Measurements from ENCODE around the gene PLOD3. TPM values are rescaled to one million over a fixed set of nuclear protein-coding genes. Genes with fewer than 3 reads are reported as not detected.
"Not testable (repeated sequence)": the region's sequence is repeated elsewhere in the genome, so short reads cannot be mapped to it uniquely, and the experiment has no call there.

PLOD3 gene
- total RNA-seq, 2 experiments from 2014 or later, result 19.5 to 22.7 TPM

DNA sequence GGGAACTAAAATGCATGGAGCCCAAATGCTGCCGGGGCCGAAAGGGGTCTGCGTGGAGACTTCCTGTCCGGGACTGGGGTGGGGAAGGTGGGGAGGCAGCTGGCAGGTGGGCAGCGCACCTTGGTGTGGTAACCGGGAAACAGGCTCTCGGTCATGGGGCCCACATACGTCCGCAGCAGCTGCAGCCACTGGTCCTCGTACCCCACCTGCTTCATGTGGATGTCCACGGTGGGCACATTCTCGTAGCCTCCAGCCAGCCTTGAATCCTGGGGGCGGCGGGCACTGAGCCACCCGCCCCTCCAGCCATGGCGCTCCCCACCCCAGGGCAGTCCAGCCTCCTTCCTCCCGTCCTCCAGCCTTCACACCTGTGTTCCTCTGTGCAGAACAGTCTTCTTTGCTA is 9.9 kb downstream of the PLOD3 start:
- Mint-ChIP-seq H3K4me3 (no peak overlapping the region), H3K36me3 (peaks cover 4% of the 10 kb centered on the region), H3K9me3 (no peaks in the 10 kb centered on the region), H3K27ac (no peak overlapping the region), H3K4me1 (no peaks in the 10 kb centered on the region), H3K27me3 (peaks cover 15% of the 10 kb centered on the region)
- no peak for DNase-seq

DNA sequence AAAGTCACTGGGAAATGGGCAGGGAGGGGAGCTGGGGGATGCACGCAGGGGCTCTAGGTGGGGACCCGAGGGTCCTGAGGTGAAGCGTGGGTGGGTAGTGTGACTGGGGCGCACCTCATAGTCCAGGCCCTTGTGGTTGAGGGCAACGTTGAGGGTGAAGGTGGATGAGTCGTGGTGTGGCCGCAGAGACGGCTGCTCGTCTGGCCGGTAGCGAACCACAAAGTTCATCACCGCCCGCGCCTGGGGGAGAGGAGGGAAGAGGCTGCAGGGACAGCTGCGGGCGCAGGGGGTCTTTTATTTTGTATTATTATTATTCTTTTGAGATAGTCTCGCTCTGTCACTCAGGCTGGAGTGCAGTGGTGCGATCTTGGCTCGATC is 10.7 kb downstream of the PLOD3 start:
- Mint-ChIP-seq H3K36me3 (peaks cover 4% of the 10 kb centered on the region), H3K27ac (no peak overlapping the region)

DNA sequence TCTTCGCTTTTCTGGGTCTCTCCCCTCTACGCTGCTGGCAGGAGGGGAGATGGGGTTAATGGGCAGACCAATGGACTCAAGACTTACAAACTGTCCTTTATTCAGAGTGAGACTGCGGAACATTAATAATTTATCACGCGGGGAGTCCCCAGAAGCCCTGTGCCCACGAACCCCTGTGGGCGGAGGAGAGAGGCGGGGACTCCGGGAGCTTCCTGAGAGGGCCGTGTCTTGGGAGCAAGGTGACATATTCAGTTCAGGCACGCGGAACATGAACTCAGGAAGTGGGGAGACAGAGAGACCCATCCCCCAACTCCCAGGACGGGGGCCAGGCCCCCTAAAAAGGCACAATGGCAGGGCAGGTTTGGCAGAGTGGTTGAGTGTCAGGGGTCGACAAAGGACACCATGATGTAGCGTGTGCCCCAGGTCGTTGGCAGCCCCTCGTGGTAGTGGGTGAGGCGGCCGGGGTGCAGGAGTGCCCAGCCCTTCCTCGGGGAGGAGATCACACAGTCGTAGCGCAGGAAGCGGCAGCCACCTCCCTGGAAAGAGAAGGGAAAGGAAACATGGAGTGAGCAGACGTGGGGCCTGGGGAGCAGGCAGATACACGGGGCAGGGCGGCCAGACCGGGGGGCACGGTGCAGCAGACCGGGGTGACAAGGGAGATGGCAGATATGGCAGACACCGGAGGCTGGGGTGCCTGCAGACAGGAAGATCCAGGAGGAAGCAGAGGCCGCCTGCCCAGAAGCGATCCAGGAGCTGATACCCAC is 11.3 kb downstream of the PLOD3 start:
- Mint-ChIP-seq H3K36me3 (peaks cover 4% of the 10 kb centered on the region), H3K4me1 (peaks cover under 1% of the 10 kb centered on the region), H3K9me3 (no peaks in the 10 kb centered on the region), H3K27ac (no peak overlapping the region), H3K4me3 (no peak overlapping the region), H3K27me3 (peaks cover 27% of the 10 kb centered on the region)
- DNase-seq, result no peak

More for the DNA sequence above, 10.7 kb downstream of the PLOD3 start:
- H3K4me1 Mint-ChIP-seq, result no peaks in the 10 kb centered on the region
- peaks cover 22% of the 10 kb centered on the region for H3K27me3 Mint-ChIP-seq
- H3K9me3 Mint-ChIP-seq, result no peaks in the 10 kb centered on the region
- no peak overlapping the region for H3K4me3 Mint-ChIP-seq
- DNase-seq, result no peak

GRCh38 chr7:101203740-101204738 is 13.3 kb downstream of the PLOD3 start:
- not testable (repeated sequence) for DNase-seq, H3K27ac Mint-ChIP-seq, H3K4me1 Mint-ChIP-seq, H3K9me3 Mint-ChIP-seq, H3K36me3 Mint-ChIP-seq, H3K4me3 Mint-ChIP-seq
- peaks cover 43% of the 10 kb centered on the region for H3K27me3 Mint-ChIP-seq

GRCh38 chr7:101202603-101202918 is 14.8 kb downstream of the PLOD3 start:
- no peak for DNase-seq
- no peaks in the 10 kb centered on the region for H3K9me3 Mint-ChIP-seq
- H3K4me3 Mint-ChIP-seq, result no peak overlapping the region
- H3K4me1 Mint-ChIP-seq, result peaks cover 7% of the 10 kb centered on the region
- peaks cover 43% of the 10 kb centered on the region for H3K27me3 Mint-ChIP-seq
- peaks cover 4% of the 10 kb centered on the region for H3K36me3 Mint-ChIP-seq
- no peak overlapping the region for H3K27ac Mint-ChIP-seq

DNA sequence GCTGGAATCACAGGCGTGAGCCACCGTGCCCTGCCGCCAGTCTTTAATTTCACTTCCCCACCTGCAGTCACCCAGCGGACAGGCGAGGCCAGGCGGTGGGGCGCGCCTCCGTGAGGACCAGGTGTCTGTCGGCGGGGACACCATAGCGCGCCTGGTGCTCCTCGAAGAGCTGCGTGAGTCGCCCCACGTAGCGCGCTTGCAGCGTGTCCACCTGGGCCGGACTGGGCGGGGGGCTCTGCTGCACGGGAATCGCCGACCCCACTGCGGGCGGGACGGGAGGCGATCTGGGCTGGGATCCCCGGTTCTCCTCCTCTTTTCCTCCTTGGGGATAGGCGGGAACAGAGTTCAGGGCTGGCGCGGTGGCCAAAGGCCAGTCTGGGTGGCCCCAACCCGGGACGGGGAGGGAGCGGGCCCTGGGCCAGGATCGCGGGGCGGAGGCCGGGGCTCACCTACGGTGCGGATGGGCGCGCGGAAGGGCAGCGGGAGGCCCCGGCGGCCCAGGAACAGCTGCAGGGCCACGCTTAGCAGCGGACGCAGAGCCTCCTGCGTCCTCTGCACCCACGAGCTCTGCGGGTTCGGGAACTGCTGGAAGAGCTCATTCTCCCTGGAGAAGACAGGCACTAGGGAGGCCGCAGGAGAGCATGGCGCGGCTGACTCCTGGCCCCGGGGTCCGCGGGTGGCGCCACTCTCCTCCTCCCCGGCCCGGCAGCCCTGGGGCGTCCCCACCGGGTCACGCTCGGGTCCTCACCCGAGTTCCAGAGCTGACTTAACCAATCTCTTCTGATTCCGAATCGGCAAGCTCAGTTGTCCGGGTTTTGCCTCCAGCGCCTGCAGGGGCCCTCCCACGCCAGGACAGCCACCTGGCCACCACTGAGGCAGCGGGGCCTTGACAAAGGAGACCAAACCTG is 15.4 kb downstream of the PLOD3 start:
- Mint-ChIP-seq H3K27ac (no peak overlapping the region), H3K9me3 (no peaks in the 10 kb centered on the region), H3K4me3 (no peak overlapping the region), H3K27me3 (peaks cover 43% of the 10 kb centered on the region), H3K4me1 (peaks cover 7% of the 10 kb centered on the region), H3K36me3 (peaks cover 4% of the 10 kb centered on the region)
- DNase-seq, result no peak

DNA sequence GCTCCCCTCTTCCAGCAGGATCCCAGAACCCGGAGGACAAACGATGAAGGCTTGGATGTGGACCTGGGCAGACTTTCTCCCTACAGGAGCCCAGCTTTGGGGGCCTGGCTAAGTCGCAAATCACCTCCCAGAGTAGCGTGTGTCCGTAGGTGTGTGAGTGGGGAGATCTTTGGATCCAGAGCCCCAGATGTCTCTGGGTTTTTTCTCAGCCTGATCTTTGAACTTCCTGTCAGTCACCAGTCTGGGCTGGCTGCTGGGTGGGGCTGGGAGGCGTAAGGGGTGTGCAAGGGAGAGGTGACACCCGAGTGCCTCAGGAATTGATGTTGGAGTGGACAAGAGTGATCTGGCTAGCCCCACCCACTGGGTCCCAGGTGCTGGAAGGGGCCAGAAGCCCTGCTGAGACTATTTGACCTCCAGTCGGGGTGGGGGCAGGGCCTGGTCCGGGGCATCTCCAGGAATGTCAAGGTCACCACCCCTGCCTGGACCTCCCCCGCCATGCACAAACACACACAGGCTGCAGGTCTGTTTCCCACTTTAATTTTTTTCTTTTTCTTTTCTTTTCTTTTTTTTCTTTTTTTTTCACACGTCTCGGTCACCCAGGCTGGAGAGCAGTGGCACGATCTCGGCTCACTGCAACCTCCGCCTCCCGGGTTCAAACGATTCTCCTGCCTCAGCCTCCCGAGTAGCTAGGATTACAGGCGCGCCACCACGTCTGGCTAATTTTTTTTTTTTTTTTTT is 16.4 kb downstream of the PLOD3 start, which contains the start of gene MOGAT3:
Gene MOGAT3, minus strand, starts transcription at position 175 of the 738 bp plus-strand sequence. CDS start 182 bp downstream, outside the sequence.
- no peak within 1 kb of the TSS for H3K4me3 Mint-ChIP-seq
- peaks cover under 1% of the 10 kb centered on the region for H3K36me3 Mint-ChIP-seq
- peaks cover 43% of the 10 kb centered on the region for H3K27me3 Mint-ChIP-seq
- H3K27ac Mint-ChIP-seq, result no peak within 1 kb of the TSS
- DNase-seq, result no peak
- H3K9me3 Mint-ChIP-seq, result no peaks in the 10 kb centered on the region
- peaks cover 7% of the 10 kb centered on the region for H3K4me1 Mint-ChIP-seq

GRCh38 chr7:101200504-101200861 is 16.9 kb downstream of the PLOD3 start:
- H3K27me3 Mint-ChIP-seq, result peaks cover 43% of the 10 kb centered on the region
- no peak for DNase-seq
- H3K27ac Mint-ChIP-seq, result no peak overlapping the region
- H3K9me3 Mint-ChIP-seq, result no peaks in the 10 kb centered on the region
- H3K36me3 Mint-ChIP-seq, result no peaks in the 10 kb centered on the region
- H3K4me3 Mint-ChIP-seq, result no peak overlapping the region
- peaks cover 7% of the 10 kb centered on the region for H3K4me1 Mint-ChIP-seq

- H3K27me3 Mint-ChIP-seq, result peaks cover 47% of the 10 kb centered on the region
- H3K4me3 Mint-ChIP-seq, DNase-seq, H3K36me3 Mint-ChIP-seq, H3K27ac Mint-ChIP-seq, H3K4me1 Mint-ChIP-seq, H3K9me3 Mint-ChIP-seq: not testable (repeated sequence)
Observed at GRCh38 chr7:101199522-101199921, 17.9 kb downstream of the PLOD3 start.

DNA sequence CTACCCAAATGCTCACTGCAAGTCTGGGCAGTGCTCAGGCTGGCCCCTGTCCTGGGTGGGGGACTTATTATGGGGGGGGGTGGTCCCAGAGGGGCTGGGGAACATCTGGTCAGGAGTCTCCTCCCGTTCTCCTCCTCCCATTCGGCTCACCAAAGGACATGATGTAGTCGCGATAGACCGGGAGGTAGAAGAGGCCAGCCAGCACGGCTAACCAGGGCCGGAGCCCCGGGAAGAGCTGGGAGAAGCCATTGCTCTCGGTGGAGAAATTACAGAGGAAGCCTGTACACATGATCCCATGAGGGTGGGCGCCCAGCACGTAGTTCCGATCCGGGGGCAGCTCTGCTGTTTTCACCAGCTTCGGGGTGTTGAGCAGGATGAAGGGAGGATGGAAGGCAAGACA is 18.9 kb downstream of the PLOD3 start:
- no peak overlapping the region for H3K27ac Mint-ChIP-seq
- H3K27me3 Mint-ChIP-seq, result peaks cover 39% of the 10 kb centered on the region
- no peaks in the 10 kb centered on the region for H3K9me3 Mint-ChIP-seq
- no peaks in the 10 kb centered on the region for H3K36me3 Mint-ChIP-seq
- peaks cover 7% of the 10 kb centered on the region for H3K4me1 Mint-ChIP-seq
- H3K4me3 Mint-ChIP-seq, result no peak overlapping the region
- DNase-seq, result no peak

GRCh38 chr7:101197991-101198390 is 19.4 kb downstream of the PLOD3 start:
- no peak overlapping the region for H3K27ac Mint-ChIP-seq
- H3K36me3 Mint-ChIP-seq, result no peaks in the 10 kb centered on the region
- H3K27me3 Mint-ChIP-seq, result peaks cover 38% of the 10 kb centered on the region
- H3K9me3 Mint-ChIP-seq, result no peaks in the 10 kb centered on the region
- H3K4me3 Mint-ChIP-seq, result no peak overlapping the region
- H3K4me1 Mint-ChIP-seq, result peaks cover 7% of the 10 kb centered on the region
- no peak for DNase-seq

DNA sequence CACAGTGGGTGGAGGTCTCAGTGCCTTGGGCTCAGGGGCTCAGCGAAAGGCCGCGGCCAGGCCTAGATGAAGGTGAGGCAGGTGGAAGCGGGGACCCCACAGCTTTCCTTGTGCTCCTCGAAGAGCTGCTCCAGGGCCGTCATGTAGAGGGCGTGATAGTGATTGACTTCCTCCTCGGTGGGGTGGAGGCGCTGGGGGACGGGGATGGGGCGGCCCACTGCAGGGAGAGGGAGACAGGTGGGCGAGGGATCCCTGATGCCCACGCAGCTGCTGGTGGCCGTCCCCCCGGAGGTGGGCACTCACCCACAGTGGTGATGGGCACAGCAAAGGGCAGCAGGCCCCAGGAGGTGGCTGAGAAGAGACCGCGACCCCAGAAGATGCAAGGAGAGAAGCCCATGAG is 21.5 kb downstream of the PLOD3 start:
- Mint-ChIP-seq H3K27ac (no peak overlapping the region), H3K9me3 (no peaks in the 10 kb centered on the region), H3K36me3 (no peaks in the 10 kb centered on the region)

DNA sequence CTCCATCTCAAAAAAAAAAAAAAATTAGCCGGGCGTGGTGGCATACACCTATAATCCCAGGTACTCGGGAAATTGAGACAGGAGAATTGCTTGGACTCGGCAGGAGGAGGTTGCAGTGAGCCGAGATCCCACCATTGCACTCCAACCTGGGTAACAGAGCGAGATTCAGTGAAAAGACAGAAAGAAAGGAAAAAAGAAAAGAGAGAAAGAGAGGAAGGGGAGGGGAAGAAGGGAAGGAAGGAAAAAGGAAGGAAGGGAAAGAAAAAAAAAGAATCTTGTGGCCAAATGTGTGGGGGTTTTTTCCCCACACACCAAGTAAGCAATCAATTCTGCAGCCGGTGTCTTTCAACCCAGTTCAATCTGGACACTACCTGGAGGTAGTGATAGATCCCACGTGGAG is 28.3 kb downstream of the PLOD3 start:
- Mint-ChIP-seq H3K27ac (no peak overlapping the region), H3K4me3 (no peak overlapping the region), H3K27me3 (peaks cover 22% of the 10 kb centered on the region), H3K9me3 (no peaks in the 10 kb centered on the region), H3K36me3 (no peaks in the 10 kb centered on the region), H3K4me1 (peaks cover 2% of the 10 kb centered on the region)
- no peak for DNase-seq

More for the DNA sequence above, 21.5 kb downstream of the PLOD3 start:
- Mint-ChIP-seq H3K4me1 (peaks cover 6% of the 10 kb centered on the region), H3K27me3 (peaks cover 22% of the 10 kb centered on the region), H3K4me3 (no peak overlapping the region)
- DNase-seq, result no peak

DNA sequence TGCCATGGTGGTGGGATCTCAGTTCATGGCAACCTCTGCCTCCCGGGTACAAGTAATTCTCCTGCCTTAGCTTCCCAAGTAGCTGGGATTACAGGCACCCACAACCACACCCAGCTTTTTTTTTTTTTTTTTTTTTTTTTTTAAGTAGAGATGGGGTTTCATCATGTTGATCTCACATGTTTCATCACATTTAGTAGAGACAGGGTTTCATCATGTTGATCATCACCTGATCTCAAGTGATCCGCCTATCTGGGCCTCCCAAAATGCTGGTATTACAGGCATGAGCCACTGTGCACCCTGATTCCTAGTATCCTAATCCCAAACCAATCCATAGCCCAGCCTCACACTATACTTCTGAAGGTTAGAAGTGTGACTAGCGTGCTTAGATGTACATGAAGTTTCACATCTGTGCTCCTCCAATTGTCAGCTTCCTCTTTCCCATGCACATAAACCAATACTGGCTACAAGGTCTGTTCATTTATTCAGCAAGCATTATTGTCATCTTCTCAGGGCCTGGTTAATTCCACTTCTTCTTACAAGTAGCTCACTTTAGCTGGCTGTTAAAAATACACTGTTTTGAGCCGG is 30.4 kb downstream of the PLOD3 start:
- no peak overlapping the region for H3K4me3 Mint-ChIP-seq
- peaks cover 26% of the 10 kb centered on the region for H3K27me3 Mint-ChIP-seq
- no peaks in the 10 kb centered on the region for H3K36me3 Mint-ChIP-seq
- no peaks in the 10 kb centered on the region for H3K9me3 Mint-ChIP-seq
- no peak overlapping the region for H3K27ac Mint-ChIP-seq
- no peak for DNase-seq
- H3K4me1 Mint-ChIP-seq, result peaks cover 2% of the 10 kb centered on the region
